Activated T-cell treated with anti-CD3 and anti-CD28 coated beads for 4 hours (primary cell): Measurements from ENCODE around the gene TPRX2.
A peak's percentile ranks its signal among the peaks of the same experiment; 100 is the strongest.
"Not testable (repeated sequence)": the region's sequence is repeated elsewhere in the genome, so short reads cannot be mapped to it uniquely, and the experiment has no call there.

Source experiments
- DNase-seq: peaks from one replicate; pipeline ENCODE4 v3.0.0-alpha.2; 2020

TPRX2 gene

GRCh38 chr19:47863514-47863936 lies 4.5 kb downstream of the TPRX2 start:
- DNase-seq: peak; percentile 85

DNA sequence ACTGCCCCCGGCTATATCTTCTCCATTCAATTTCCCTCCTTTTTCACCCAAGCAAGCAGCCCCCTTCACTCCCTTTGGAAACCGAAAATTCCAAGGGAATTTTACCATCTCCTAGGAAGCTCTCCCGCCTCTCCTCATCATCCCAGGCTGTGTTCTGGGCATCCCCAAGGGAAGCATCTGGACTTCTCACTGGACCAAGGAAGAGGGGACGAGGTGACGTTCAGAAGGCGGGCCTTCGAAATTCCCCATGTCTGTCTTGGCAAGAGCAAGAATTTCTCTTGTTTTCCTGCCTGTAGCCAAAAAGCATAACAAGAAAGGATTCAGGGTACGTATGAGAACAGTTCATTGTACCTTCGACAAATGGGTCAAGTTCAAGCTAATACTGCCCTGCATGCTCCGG lies 6.1 kb downstream of the TPRX2 start:
- no peak for DNase-seq

GRCh38 chr19:47878906-47879305 lies 19.9 kb downstream of the TPRX2 start:
- DNase-seq: no peak

GRCh38 chr19:47879385-47879784 lies 20.4 kb downstream of the TPRX2 start:
- DNase-seq: not testable (repeated sequence)

DNA sequence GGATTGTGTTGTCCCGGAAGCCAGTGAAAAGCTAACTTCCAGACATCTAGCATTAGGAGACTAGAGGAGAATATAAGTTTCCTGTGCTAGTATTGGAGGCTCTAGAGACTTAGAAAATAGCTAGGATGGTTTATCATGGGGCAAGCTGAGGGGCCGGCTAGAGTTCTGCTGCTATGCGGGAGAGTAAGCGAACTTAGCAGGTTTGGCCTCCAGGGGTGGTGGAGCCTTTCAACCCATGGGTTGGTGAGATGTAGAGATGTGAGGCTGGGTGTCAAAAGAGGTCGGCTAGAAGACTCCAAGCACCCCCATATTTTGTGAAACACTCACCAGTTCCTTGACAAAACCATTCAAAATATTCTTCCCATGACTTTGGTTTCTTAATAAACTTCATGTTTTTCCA lies 22.7 kb downstream of the TPRX2 start:
- DNase-seq: no peak

DNA sequence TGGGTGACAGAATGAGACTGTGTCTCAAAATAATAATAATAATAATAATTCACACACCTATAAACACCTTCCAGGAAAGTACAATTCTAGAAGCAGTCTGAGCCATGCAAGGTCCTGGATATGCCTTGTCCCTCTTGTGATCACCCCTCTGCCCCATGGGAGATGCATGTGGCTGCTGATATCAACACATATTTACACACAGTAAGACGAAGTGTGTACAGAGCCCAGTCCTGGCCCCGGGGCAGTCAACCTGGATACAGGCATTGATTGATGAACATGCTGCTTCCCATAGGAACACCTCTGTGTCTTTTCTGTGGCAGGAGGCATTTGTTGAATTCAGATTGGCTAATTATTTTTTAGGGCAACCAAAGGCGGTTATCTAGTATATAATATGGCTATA lies 23.9 kb downstream of the TPRX2 start:
- DNase-seq: no peak

DNA sequence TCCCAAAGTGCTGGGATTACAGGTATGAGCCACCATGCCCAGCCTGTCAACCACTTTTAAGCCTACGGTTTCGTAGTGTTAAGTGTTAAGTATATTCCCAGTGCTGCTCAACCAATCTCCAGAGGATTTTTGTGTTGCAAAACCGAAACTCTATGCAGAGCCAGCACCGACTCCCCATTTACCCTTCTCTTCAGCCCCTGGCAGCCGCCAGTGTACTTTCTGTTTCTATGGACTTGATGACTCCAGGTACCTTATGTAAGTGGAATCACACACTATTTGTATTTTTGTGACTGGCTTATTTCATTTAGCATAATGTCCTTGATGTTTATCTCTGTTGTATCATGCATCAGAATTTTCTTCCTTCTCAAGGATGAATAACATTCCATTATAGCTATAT lies 26.0 kb downstream of the TPRX2 start:
- no peak for DNase-seq

- no peak for DNase-seq
These were observed 27.1 kb downstream of the TPRX2 start, which contains the start of gene SULT2A1 for GRCh38 chr19:47886010-47886559. Gene SULT2A1, minus strand, starts transcription at chr19:47886315. Its CDS starts 58 bp downstream, at chr19:47886257.

GRCh38 chr19:47890865-47891621 lies 32.0 kb downstream of the TPRX2 start:
- DNase-seq: no peak

DNA sequence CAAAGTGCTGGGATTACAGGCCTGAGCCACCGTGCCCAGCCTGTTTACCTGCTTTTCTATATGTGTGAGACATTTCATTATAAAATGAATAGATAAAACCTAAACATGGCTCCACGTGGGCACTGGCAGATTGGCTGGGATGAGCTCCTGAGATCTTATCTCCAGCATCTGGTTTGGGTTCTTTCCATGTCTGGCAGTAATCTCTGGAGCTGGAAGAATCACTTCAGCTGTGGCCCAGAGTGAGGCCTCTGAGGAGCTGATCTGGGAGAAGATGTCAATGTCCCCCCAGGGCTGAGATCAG lies 32.5 kb downstream of the TPRX2 start:
- DNase-seq: no peak

DNA sequence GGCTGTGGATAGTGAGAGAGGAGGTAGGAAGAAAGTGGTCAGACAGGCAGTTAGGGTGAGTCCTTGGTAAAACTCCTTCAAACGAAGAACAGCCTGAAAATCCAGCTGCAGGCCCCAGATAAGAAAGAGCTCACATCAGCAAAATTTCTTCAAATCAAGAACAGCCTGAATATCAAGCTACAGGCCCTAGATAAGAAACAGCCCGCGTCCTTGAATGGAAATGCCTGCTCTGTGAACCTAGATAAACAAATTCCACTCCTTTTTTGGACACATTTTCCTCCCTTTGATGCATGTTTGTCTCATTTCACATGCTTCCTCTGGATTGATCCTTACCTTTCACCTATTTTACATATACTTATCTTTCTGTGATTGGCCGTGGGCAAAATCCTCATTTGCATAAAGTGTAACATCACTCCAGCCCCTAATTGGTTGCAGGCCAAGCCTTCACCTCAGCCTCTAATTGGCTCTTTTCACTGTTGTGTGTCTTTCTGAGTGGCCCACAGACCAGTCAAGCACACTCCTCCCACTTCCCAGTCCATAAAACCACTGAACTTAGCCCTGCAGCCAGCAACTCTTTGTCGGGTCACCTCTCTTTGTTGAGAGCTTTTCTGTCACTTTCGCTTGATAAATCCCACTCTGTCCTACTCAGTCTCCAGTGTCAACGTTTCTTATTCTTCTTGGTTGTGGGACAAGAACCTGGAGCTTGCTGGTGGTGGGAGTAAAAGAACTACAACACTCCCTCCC lies 33.1 kb downstream of the TPRX2 start:
- no peak for DNase-seq

- DNase-seq: no peak
These were observed 36.2 kb downstream of the TPRX2 start for GRCh38 chr19:47895165-47895782.

GRCh38 chr19:47896019-47896418 lies 37.0 kb downstream of the TPRX2 start:
- DNase-seq: no peak

GRCh38 chr19:47896773-47897172 lies 37.7 kb downstream of the TPRX2 start:
- no peak for DNase-seq

GRCh38 chr19:47897861-47898260 lies 38.8 kb downstream of the TPRX2 start:
- DNase-seq: no peak

- no peak for DNase-seq
These were observed 40.3 kb downstream of the TPRX2 start for GRCh38 chr19:47899335-47899734.

DNA sequence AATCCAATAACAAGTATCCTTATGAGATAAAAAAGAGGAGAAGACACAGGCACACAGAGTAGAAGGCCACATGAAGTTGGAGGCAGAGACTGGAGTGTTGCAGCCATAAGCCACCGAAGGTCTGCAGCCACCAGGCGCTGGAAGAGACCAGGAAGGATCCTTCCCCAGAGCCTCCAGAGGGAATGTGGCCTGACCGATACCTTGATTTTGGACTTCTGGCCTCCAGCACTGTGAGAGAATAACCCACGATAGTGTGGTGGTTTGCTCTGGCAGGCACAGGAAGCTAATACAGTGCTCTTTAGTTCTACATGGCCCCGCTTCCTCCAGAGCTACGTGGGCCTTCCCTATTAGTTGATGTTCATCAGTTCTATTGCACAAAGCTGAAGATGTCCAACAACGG lies 42.3 kb downstream of the TPRX2 start:
- DNase-seq: no peak

DNA sequence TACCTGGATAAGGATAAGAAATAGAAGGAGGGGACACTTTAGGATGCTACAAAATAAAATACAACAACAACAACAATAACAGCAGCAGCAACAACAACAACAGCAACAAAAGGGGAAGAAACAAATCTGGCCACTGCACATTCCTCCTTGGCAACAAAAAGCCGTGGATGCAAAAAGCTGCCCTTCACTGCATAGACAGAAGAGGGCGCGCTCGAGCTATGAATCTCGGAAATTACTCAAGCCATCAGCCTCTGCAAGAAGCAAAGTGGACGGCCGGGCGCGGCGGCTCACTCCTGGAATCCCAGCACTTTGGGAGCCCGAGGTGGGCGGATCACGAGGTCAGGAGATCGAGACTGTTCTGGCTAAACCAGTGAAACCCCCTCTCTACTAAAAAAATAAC lies 50.3 kb downstream of the TPRX2 start:
- DNase-seq: peak; percentile 67

GRCh38 chr19:47910191-47910590 lies 51.2 kb downstream of the TPRX2 start:
- not testable (repeated sequence) for DNase-seq
